Stimulated activated naive CD4-positive, alpha-beta T cell treated with Interleukin-2 at 50 U/mL for 16 hours (primary cell): ENCODE measurements around the gene CDH12.
"Not testable (repeated sequence)": the region's sequence is repeated elsewhere in the genome, so short reads cannot be mapped to it uniquely, and the experiment has no call there.

Source experiments
- DNase-seq: peaks from one replicate; lab custom pipeline; 2025; lab: John Stamatoyannopoulos, UW

CDH12 gene

GRCh38 chr5:22010808-22011207, 842.3 kb downstream of the CDH12 start:
- DNase-seq, result not testable (repeated sequence)

- not testable (repeated sequence) for DNase-seq
Measured at GRCh38 chr5:22001097-22001496, 852.0 kb downstream of the CDH12 start.

- DNase-seq, result not testable (repeated sequence)
Measured at GRCh38 chr5:21985799-21986198, 867.3 kb downstream of the CDH12 start.

DNA sequence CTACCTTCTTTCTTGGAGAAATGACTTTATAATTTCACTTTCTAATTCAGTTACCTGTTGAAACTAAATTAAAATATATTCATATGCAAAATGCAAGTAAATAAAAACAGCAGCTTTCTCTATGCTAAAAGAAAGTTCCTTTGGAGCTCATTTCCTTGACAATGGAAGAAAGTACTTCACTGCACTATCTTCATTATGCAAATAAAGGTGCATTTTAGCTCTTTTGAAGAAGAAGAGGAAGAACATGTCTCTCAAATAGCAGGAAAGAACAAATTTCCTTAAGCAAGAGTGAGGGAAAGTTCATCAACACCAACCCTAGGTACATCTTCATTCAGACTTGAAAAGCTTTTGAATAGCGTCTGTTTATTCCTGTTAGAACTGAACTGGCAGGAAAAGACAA, 901.6 kb downstream of the CDH12 start:
- DNase-seq, result not testable (repeated sequence)

DNA sequence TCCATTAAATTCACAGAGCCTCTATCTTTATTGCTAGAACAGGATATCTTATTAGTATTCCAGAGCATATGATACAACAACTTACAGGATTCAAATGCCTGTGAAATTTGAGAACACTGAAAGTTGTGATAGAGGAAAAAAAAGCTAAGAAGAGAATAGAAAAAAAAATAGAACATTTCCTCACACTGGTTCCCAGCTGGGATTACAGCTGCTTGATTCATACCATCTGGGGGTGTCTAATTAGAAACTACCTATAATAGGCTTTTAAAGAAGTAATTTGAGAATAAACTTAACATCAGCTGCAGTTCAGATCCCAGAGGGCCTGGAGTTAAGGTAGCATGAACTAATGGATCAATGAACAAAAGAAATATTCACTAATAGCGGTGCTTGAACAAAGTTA, 922.0 kb downstream of the CDH12 start:
- DNase-seq, result no peak

- DNase-seq, result no peak
Measured at GRCh38 chr5:21919414-21920022, 933.6 kb downstream of the CDH12 start.

GRCh38 chr5:21918451-21918850, 934.7 kb downstream of the CDH12 start:
- DNase-seq, result no peak

- DNase-seq, result no peak
Measured at GRCh38 chr5:21910731-21911130, 942.4 kb downstream of the CDH12 start.

DNA sequence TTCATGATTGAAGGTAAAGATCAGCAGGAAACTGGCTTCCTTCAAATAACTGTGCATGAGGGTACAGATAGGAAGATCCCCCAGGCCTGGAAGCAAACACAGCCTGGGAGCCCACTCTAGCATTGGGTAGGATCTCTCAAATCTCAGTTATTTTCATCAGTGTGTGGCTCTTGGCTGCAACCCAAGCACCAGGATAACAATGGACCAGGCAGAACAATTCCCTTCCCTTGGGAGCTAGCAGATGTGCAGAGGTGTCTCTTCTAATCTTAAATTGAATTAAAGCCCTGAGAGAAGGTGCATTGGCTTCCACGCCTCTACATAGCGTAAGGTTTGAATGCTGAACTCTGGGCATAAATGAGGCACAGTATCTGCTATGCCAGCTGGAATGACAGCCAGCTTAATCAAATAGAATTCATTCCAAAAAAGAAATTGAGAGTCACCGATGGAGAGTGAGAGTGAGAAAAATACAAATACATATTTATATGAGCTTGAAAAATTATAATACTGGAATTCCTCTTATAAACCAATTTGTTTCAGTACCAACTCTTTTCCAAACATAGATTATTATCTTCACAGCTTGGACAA, 957.3 kb downstream of the CDH12 start:
- DNase-seq, result no peak

- DNase-seq, result no peak
Measured at GRCh38 chr5:21893161-21893560, 960.0 kb downstream of the CDH12 start.

GRCh38 chr5:21889581-21889980, 963.6 kb downstream of the CDH12 start:
- no peak for DNase-seq

DNA sequence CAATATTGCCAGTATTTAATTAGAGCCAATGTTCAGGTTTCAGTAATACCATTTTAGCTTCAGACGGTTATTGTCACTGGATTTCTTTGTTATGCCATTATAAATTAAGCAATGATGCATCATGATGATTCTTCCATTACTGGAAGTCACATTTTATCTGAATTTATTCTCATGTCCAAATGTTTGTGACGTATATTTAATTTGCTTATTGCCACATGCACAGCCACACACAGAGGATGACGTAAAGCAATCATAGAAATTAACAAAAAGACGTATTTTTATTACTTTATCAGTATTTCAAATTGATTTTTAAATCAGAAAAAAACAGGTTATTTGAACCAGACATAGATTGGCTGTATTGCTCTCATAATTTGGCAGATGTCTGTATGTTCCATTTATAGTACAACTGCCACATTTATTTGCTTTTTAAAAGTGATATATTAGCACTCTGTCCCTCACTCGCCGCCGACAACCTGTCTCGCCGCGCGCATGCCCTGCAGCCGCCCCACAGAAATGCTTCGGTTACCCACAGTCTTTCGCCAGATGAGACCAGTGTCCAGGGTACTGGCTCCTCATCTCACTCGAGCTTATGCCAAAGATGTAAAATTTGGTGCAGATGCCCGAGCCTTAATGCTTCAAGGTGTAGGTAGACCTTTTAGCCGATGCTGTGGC, 970.9 kb downstream of the CDH12 start:
- DNase-seq, result no peak

- no peak for DNase-seq
Measured at GRCh38 chr5:21880164-21880563, 973.0 kb downstream of the CDH12 start.

DNA sequence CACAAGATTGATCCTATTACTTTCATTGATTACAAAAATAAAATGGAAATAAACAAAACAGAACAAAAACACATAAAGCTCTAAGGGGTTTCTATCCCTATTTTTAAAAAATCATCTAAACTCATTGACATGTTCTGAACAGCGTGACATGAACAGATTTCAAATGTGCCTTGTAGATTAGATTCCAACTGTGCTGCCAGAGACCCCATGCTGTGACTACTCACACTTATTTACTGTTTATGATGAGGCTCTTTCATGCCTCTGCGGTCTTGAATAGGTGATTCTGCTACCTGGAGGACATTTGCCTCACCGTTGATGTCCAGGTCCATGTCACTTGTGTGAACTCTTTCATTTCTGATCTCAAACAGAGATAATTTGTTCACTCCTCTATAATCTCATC, 990.2 kb downstream of the CDH12 start:
- no peak for DNase-seq

DNA sequence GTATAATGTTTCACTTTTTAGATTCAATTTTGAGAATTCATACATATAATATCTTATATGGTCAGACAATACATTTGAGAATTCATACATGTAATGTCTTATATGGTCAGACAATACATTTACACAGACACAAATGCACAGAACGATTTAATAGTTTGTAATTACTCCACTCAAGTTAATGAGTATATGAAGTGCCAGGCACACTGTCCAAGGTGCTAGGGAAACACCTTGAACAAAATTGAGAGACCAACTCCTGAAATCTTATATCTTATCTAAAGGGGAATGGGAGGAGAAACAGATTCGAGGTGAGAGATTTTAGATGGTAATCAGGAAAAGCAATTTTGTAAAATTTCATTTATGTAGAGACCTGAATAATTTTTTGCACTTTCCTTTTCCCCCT, 994.7 kb downstream of the CDH12 start:
- no peak for DNase-seq

- no peak for DNase-seq
Measured at GRCh38 chr5:21856987-21857386, 996.2 kb downstream of the CDH12 start.

DNA sequence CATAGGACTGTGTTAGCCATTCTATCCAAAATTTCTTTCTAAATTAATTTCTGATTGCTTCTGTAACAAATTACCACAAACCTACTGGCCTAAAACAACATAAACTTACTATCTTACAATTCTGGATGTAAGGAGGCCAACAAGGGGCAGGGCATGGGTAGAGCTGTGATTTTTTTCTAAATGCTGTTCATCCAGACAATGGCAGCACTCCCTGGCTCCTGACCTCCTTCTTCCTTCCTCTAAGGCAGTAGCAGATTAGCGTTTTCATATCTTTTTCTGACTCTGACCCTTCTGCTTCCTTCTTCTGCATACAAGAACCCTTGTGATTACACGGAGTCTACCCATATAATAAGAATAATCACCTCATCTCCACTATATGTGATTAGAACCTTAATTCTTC, 1005.8 kb downstream of the CDH12 start:
- no peak for DNase-seq

- DNase-seq, result no peak
Measured at GRCh38 chr5:21844960-21845359, 1008.2 kb downstream of the CDH12 start.

- DNase-seq, result no peak
Measured at GRCh38 chr5:21834863-21835262, 1018.3 kb downstream of the CDH12 start.

DNA sequence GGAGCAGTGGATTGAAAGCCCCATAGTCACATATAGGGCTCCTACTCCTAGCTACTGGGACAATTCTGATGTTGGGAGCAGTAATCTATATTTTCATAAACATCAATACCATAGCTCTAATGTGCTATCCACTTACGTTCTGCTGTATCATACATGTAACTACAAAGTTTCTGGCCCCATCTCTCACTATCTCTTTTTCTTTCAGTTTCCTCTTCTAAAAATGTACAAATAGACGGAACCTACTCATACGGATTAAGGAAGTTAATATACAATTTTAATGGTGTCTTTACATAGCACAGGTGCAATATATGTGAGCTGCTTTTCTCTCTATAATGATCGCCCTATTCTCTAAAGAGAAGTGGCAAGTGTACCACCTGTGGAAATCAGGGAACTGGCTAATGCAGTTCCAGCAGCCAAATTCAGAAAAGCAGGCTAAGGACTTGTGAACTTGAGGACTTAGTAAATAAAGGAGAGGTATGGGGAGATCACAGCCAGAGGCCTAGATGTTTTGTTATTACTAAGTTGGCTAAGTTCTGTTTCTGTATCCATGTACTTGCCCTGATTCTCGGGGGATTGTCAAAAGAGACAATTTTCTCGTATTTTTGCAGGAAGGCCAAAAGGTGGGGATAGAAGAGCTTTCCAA, 1021.9 kb downstream of the CDH12 start:
- no peak for DNase-seq

DNA sequence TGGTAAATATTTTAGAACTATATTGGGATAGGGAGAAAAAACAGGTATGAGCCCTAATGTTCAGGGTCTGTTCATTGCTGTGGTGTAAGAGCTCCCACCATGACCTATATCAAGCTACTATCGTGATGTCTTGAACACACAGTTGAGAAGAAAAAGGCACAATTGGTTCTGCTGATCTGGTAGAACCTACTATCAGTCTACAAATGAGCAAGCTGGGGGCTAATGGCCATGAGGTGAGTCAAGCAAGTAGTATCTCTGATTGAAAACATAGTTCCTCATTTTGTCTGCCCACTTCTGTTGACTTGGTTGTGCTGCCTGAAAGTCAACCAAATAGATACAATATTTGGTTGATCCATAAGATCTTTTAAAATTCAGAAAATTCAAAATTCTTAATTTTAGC, 1026.3 kb downstream of the CDH12 start:
- no peak for DNase-seq

DNA sequence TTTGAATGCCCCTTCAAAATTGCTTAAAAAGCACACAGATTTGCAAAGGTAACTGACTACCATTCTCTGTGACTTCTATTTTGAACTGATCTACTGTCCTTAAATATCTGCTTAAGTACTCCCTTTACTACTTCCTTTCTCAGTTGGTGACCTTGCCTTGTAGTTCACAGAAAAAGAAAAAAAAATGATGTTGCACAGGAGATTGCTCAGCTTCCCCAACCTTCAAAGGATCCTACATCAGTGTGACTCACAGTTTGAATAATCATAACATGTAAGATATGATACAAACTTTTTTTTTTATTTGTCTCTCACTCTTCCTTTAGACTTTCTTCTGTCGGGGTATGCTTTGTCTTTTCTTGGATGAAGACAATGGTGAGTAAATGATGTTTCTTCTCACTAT, 1029.6 kb downstream of the CDH12 start:
- DNase-seq, result no peak

- no peak for DNase-seq
Measured at GRCh38 chr5:21823076-21823574, 1030.0 kb downstream of the CDH12 start.
